ENCODE measurements around the gene NEK10. TPM values are rescaled to one million over a fixed set of nuclear protein-coding genes. Genes with fewer than 3 reads are reported as not detected.

The NEK10 gene
- total RNA-seq, 2 experiments from 2014 or later: 0.29 to 0.58 TPM

- DNase-seq (no peak), ATAC-seq (no peak)
- POLR2A ChIA-PET: no interaction called here
- Mint-ChIP-seq H3K9me3 (no peaks in the 10 kb centered on the region), H3K4me1 (ENCODE audit: low read depth) (peaks cover 8% of the 10 kb centered on the region), H3K4me3 (no peak overlapping the region), H3K36me3 (ENCODE audit: low read depth) (no peaks in the 10 kb centered on the region), H3K27me3 (peaks cover 2% of the 10 kb centered on the region), H3K27ac (no peak overlapping the region)
- TF ChIP-seq CTCF (IDR thresholded peaks at IDR 0.05): no peak
- intact Hi-C loops (cut with micrococcal nuclease): no loop called here
- CTCF ChIA-PET: no interaction called here
These were observed 149.0 kb downstream of the NEK10 start for GRCh38 chr3:27220166-27220565.

GRCh38 chr3:27219127-27219845 lies 149.9 kb downstream of the NEK10 start:
- no peak for TF ChIP-seq CTCF (IDR thresholded peaks at IDR 0.05)
- ATAC-seq (no peak), DNase-seq (no peak)
- H3K36me3 Mint-ChIP-seq (ENCODE audit: low read depth): no peaks in the 10 kb centered on the region
- ChIA-PET CTCF (no interaction called here), POLR2A (no interaction called here)
- intact Hi-C loops (cut with micrococcal nuclease): no loop called here
- peaks cover 2% of the 10 kb centered on the region for H3K27me3 Mint-ChIP-seq
- H3K4me1 Mint-ChIP-seq (ENCODE audit: low read depth): peaks cover 8% of the 10 kb centered on the region
- H3K9me3 Mint-ChIP-seq: no peaks in the 10 kb centered on the region
- H3K4me3 Mint-ChIP-seq: no peak overlapping the region
- no peak overlapping the region for H3K27ac Mint-ChIP-seq

GRCh38 chr3:27216955-27217552 lies 152.1 kb downstream of the NEK10 start:
- no peaks in the 10 kb centered on the region for H3K4me1 Mint-ChIP-seq (ENCODE audit: low read depth)
- intact Hi-C loops (cut with micrococcal nuclease): no loop called here
- H3K36me3 Mint-ChIP-seq (ENCODE audit: low read depth): no peaks in the 10 kb centered on the region
- ATAC-seq: no peak
- no peak for DNase-seq
- ChIA-PET CTCF (no interaction called here), POLR2A (no interaction called here)
- no peak overlapping the region for H3K4me3 Mint-ChIP-seq
- H3K27me3 Mint-ChIP-seq: peaks cover 2% of the 10 kb centered on the region
- H3K27ac Mint-ChIP-seq: no peak overlapping the region
- H3K9me3 Mint-ChIP-seq: no peaks in the 10 kb centered on the region
- TF ChIP-seq CTCF (IDR thresholded peaks at IDR 0.05): no peak

GRCh38 chr3:27216295-27216855 lies 152.8 kb downstream of the NEK10 start:
- Mint-ChIP-seq H3K4me3 (no peak overlapping the region), H3K9me3 (no peaks in the 10 kb centered on the region), H3K27me3 (peaks cover 2% of the 10 kb centered on the region), H3K4me1 (ENCODE audit: low read depth) (no peaks in the 10 kb centered on the region), H3K36me3 (ENCODE audit: low read depth) (no peaks in the 10 kb centered on the region), H3K27ac (no peak overlapping the region)
- TF ChIP-seq CTCF (IDR thresholded peaks at IDR 0.05): no peak
- intact Hi-C loops (cut with micrococcal nuclease): no loop called here
- no peak for ATAC-seq
- ChIA-PET POLR2A (no interaction called here), CTCF (no interaction called here)
- DNase-seq: no peak

GRCh38 chr3:27213450-27213849 lies 155.7 kb downstream of the NEK10 start:
- no peak overlapping the region for H3K27ac Mint-ChIP-seq
- no peaks in the 10 kb centered on the region for H3K4me1 Mint-ChIP-seq (ENCODE audit: low read depth)
- POLR2A ChIA-PET: no interaction called here
- no peak for TF ChIP-seq CTCF (IDR thresholded peaks at IDR 0.05)
- no peak for DNase-seq
- no peaks in the 10 kb centered on the region for H3K9me3 Mint-ChIP-seq
- no peak overlapping the region for H3K4me3 Mint-ChIP-seq
- no peak for ATAC-seq
- intact Hi-C loops (cut with micrococcal nuclease): no loop called here
- H3K27me3 Mint-ChIP-seq: no peaks in the 10 kb centered on the region
- no peaks in the 10 kb centered on the region for H3K36me3 Mint-ChIP-seq (ENCODE audit: low read depth)
- CTCF ChIA-PET: no interaction called here

Measured in activated CD8-positive, alpha-beta T cell treated with anti-CD3 and anti-CD28 coated beads for 36 hours (primary cell).